Choroid plexus epithelial cell (primary cell): ENCODE measurements around the gene TOX2.

Experiments used
- DNase-seq: peaks from one replicate; pipeline ENCODE4 v3.0.0-alpha.2; 2010; ENCODE audit warnings: low read depth
- H3K4me3 ChIP-seq: 2 replicates; pipeline ENCODE4 v1.5.1; 2011; ENCODE audit warnings: low read depth, mild to moderate bottlenecking, control low read depth, low read length, moderate library complexity
- TF ChIP-seq, protein P1 (sequence below): conservative IDR thresholded peaks from 2 replicates; pipeline ENCODE4 v1.5.1; 2011; ENCODE audit warnings: low read depth, mild to moderate bottlenecking, control low read depth, inconsistent platforms, low read length, moderate library complexity

The TOX2 gene

DNA sequence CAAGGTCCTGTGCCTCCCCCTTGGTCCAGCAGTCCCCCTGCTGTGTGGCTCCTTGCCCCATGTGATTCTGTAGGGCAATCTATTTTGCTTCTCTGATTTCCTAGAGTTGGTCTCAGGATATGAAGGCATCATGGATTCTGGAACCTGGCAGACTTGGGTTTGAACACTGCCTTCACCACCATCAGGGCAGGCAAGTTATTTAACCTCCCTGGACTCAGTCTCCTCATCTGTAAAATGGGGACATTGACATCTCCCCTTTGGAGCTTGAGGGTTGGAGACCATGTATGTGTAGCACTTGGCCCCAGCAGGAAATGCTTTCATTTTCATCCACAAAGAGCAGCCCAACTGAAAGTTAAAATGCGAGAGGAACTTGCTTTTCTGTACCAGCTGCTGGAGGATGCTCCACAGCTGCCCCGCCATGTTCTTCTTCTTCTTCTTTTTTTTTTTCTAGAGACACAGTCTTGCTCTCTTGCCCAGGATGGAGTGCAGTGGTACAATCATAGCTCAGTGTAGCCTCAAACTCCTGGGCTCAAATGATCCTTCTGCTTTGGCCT, 6.7 kb downstream of the TOX2 start:
- TF ChIP-seq, protein P1, sequence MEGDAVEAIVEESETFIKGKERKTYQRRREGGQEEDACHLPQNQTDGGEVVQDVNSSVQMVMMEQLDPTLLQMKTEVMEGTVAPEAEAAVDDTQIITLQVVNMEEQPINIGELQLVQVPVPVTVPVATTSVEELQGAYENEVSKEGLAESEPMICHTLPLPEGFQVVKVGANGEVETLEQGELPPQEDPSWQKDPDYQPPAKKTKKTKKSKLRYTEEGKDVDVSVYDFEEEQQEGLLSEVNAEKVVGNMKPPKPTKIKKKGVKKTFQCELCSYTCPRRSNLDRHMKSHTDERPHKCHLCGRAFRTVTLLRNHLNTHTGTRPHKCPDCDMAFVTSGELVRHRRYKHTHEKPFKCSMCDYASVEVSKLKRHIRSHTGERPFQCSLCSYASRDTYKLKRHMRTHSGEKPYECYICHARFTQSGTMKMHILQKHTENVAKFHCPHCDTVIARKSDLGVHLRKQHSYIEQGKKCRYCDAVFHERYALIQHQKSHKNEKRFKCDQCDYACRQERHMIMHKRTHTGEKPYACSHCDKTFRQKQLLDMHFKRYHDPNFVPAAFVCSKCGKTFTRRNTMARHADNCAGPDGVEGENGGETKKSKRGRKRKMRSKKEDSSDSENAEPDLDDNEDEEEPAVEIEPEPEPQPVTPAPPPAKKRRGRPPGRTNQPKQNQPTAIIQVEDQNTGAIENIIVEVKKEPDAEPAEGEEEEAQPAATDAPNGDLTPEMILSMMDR = no peak
- H3K4me3 ChIP-seq = no peak overlapping the region
- DNase-seq = no peak

DNA sequence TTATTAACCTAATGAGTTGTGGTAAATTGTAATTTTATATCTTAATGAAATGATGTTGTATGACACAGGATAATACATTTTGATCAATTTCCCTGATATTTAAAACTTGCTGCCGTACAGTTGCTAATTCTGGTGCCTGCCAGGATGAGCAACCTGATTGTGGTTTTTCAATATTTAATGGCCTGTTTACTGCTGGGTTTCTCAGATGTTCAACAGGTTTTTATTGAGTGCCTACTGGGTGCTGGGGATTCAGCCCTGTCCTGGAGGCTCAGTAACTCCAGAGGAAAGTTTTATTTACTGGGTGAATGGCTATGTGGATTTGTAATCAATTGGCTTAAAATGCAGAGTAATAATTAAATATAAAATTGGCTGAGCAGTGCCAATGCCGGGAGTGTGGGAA, 8.0 kb downstream of the TOX2 start:
- TF ChIP-seq, protein P1 = no peak
- DNase-seq = no peak
- H3K4me3 ChIP-seq = no peak overlapping the region

DNA sequence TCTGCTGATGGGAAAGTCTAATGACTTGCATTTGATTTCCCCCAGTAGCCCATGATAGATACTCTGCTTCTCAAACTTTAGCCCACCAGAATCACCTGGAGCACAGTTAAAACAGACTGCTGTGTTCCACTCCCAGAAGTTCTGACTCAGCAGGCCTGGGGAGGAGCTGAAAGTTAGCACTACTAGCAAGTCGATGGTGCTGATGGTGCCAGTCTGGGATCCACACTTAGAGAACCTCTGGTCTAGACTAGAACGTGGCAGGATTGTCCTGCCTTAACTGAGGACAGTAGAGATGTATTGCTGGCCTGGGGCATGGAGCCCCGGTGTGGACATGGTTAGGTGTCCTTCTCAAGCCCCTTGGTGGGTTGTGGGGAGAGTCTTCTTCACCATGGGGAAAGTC, 8.7 kb downstream of the TOX2 start:
- TF ChIP-seq, protein P1 = no peak
- no peak for DNase-seq
- H3K4me3 ChIP-seq = no peak overlapping the region

DNA sequence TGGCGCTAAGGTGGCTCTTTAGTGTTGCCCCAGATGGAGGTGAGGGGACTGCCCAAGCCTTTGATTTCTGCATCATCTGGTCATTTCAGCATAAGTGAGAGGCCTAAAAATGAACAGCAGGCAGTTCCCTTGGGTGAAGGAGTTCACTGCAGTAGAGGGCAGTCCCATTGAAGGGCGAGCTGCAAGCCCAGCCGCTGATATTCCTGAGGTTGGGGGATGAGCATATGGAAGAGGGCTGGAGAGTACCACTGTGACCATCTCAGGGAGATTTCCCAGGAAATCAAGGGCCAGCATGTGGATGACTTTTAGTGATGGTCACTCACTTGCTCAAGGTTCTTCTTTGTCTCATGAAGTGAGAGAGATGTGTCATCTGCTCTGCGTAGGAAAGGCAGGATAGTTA, 9.3 kb downstream of the TOX2 start:
- no peak overlapping the region for H3K4me3 ChIP-seq
- no peak for DNase-seq
- TF ChIP-seq, protein P1 = no peak

DNA sequence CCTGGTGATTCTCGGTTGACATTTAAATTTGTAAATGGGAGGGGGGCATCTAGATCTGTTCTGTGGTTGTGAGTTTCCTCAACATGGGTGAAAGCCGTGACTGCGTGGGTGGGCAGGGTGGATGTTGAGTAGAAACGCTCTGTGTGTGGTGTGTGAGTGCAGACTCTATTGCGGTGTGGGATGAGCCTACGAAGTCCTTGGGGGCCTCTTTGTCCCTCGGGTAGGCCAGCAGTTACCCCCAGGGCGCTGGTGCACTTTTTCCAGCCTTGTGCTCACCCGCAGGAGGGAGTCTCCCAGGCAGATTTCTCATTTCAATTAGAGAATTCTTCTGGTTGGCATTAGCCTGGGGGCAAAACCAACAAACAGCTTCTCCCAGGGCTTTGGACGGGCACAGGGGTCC, 10.6 kb downstream of the TOX2 start:
- DNase-seq = no peak
- no peak overlapping the region for H3K4me3 ChIP-seq
- TF ChIP-seq, protein P1 = no peak

DNA sequence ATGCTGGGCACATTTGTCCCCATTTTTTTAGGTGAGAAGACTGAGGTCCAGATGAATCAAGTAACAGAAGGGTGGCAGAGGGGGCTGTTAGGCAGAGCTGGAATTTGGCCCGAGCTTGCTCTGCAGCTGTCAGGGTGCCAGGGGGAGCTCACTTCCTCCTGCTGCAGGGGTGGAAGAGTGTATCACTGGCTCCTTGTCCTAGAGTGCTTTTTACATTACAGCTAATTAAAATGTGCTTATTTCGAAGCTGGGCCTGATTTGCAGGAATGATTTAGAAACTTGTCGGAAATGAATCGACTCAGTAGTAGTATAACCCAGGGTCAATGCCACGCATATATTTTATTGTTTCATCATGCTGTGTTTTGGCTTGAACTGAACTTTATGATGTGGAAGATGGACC, 11.1 kb downstream of the TOX2 start:
- DNase-seq = peak; percentile 47
- TF ChIP-seq, protein P1 = peak; percentile 17
- H3K4me3 ChIP-seq = no peak overlapping the region

DNA sequence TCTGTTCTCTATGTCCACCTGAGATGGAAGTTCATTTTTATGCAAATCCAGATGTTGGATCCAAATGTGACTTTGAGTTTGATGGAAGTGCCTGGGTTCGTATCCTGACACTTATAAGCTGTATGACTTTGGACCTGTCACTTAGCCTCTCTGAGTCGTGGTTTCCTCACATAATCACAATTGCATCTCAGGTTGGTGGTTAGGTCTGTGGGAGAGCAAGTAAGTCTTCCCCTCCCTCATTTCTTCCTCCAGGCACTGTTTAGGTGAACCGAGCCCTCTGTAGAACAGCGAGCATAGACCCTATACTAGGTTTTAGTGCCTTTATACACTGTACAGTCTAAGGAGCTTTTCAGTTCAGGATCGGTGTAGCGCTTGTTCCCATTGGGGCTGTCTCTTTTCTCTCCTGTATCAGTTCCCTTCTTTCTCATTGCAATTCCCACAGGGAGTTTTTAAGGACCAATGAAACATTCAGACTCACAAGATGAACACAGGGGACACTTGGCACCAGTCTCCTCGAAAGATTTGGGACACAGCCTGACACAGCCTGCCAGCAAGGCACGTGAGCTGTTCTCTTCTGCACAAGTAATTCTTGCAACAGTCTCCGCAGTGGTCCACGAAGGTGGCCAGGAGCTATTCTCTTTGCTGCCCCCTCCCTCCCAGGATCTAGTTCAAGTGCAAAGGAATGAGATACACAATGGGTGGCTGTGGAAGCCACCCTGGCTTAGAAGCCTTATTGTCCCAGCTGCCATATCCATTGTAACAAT, 11.8 kb downstream of the TOX2 start:
- DNase-seq = no peak
- TF ChIP-seq, protein P1 = no peak
- H3K4me3 ChIP-seq = no peak overlapping the region
